Breast epithelium (tissue), 3 donors: ENCODE measurements around the gene CACNA2D3.

Experiments used
- POLR2A ChIP-seq: fragments of 450-650 bp; IDR thresholded peaks from one replicate; pipeline ENCODE4 v1.6.1; 2016; ENCODE audit warnings: antibody characterized with exemption, mild to moderate bottlenecking, moderate library complexity
- POLR2AphosphoS5 ChIP-seq, 3 donors: sonication (generic); formaldehyde crosslinking; IDR thresholded peaks; one replicate each; pipeline ENCODE4 v1.6.1; 2017; ENCODE audit warnings: antibody characterized with exemption in 3 of 3
- TF ChIP-seq, protein P1 (sequence below), 3 donors: fragments of 450-650 bp; IDR thresholded peaks; one replicate each; pipeline ENCODE4 v1.5.1; 2016 to 2017; ENCODE audit warnings: antibody characterized with exemption in 3 of 3, mild to moderate bottlenecking in 3 of 3, moderate library complexity in 3 of 3

DNA sequence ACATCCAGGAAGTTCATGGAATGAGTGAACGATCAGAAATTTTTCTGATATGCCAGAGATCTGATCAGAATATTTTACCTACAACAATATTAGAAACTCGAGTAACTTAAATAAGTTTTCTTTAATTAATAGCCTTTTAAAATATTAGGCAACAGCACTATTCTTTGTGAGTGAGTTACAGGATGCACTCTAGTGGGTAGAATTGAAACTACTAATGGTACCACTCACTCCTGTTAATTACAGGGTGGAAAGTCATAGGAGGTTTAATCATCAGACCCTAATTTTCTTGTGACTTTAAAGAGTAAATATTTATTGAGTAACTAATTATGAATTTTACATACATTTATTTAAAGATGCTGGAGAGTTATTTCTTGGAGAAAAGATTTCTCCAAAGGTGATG lies 217.3 kb downstream of the CACNA2D3 start:
- TF ChIP-seq, protein P1, sequence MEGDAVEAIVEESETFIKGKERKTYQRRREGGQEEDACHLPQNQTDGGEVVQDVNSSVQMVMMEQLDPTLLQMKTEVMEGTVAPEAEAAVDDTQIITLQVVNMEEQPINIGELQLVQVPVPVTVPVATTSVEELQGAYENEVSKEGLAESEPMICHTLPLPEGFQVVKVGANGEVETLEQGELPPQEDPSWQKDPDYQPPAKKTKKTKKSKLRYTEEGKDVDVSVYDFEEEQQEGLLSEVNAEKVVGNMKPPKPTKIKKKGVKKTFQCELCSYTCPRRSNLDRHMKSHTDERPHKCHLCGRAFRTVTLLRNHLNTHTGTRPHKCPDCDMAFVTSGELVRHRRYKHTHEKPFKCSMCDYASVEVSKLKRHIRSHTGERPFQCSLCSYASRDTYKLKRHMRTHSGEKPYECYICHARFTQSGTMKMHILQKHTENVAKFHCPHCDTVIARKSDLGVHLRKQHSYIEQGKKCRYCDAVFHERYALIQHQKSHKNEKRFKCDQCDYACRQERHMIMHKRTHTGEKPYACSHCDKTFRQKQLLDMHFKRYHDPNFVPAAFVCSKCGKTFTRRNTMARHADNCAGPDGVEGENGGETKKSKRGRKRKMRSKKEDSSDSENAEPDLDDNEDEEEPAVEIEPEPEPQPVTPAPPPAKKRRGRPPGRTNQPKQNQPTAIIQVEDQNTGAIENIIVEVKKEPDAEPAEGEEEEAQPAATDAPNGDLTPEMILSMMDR (IDR thresholded peaks at IDR 0.05): no peak
- TF ChIP-seq POLR2AphosphoS5 (IDR thresholded peaks at IDR 0.05) (no peak), POLR2A (no peak)
